KOPT-K1 (cell line): ENCODE data around the gene CUBN.

Source experiments
- H3K27ac ChIP-seq: fragments of 200-600 bp; sonication (generic); 2 replicates; pipeline ENCODE4 v1.5.1; 2016; ENCODE audit warnings: antibody characterized with exemption, mild to moderate bottlenecking, low read depth, low read length; ENCODE audit not compliant: poor library complexity, severe bottlenecking
- H3K36me3 ChIP-seq: fragments of 200-600 bp; sonication (generic); 2 replicates; pipeline ENCODE4 v1.5.1; 2017; ENCODE audit warnings: antibody characterized with exemption, mild to moderate bottlenecking, low read length, moderate library complexity; ENCODE audit not compliant: insufficient read depth
- H3K9me3 ChIP-seq: fragments of 200-600 bp; sonication (generic); 2 replicates; pipeline ENCODE4 v1.5.1; 2017; ENCODE audit warnings: antibody characterized with exemption, low read length, mild to moderate bottlenecking; ENCODE audit not compliant: insufficient read depth, poor library complexity, severe bottlenecking

CUBN gene

DNA sequence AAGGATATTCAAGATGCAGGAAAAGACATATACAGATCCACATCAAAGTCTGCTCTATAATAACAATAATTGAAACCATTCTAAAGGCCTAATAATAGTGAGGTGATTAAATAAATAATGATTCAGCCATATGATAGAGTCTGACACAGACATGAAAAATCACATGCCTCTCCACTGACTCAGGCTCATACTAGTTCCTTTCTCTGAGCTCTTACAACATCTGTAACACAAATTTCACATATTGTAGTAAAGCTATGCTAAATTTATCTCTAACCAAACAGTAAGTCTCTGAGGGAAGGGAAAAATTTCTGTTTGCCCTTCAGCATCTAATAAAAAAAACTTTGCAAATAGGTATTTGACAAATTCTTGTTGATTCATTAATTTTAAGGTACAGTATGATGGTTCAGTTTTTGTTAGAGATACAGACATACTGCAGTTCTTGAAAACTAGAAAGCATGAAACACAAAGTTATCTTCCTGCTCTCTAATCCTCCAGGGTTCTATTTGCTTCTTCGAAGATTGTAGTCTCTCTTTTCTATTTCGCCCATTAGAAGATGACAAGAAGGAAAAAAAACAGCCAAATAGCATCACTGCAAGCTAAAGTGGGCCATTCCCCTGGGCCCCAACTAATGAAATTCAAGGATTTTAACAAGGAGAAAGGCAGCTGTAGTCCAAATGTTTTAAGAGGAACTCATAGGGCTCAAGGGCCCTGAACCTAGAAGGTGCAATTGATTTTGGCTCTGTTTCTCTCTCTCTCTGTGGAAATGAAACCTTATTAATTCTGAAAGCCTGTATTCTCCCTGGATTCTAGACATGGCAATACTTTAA lies 53.9 kb downstream of the CUBN start:
- Histone ChIP-seq H3K9me3 (no peaks in the 10 kb centered on the region), H3K27ac (no peak overlapping the region)

DNA sequence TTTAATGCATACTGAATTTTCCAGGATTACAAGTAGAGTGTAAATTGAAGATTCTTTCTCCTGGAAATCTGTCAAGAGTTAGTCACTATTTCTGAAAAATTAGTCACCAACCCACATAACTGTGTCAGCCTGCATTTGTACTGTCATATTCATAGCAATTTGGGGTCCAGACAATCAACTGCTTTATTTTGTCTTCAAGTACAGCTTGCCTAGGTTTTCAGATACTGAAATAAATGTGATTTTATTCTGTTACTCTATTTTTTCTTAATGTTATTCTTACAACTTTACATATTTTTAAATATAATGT lies 55.1 kb downstream of the CUBN start:
- H3K27ac ChIP-seq = no peak overlapping the region
- H3K9me3 ChIP-seq = no peaks in the 10 kb centered on the region
- no peaks in the 10 kb centered on the region for H3K36me3 ChIP-seq

More for the DNA sequence above, 53.9 kb downstream of the CUBN start:
- no peaks in the 10 kb centered on the region for H3K36me3 ChIP-seq

DNA sequence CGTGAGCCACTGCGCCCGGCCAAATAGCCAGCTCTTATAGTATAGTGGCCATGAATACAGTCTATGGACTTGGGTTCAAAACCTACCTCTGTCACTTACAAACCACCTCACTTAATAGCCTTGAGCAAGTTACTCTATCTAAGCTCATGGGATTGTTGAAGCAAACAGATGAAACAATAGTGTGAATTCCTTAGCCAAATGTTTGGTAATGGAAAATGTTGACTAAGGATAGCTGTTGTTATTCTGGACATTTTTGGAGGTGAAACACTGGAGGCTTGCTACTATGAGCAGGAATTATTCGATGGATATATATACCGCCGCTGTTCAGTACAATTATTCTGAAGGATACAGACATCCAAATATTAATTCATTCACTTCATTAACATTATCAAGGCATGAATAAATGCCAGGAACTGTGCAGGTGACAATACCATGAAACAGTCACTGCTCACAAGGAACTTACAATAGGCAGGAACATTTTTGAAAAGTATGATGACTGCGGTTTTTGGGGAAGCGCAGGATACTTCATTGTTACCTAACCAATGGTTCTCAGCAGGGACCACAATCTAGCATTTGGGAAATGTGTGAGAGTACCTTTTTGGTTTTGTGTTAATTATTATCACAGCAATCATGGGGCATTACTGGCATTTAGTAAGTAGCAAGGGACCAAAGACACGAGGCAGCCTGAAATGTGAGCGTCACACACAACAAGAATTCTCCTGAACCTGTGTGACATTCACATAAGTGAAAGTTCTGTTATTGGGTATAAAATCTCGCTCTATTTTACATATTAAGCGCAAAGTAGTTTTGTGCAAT lies 55.7 kb downstream of the CUBN start:
- Histone ChIP-seq H3K27ac (no peak overlapping the region), H3K9me3 (no peaks in the 10 kb centered on the region), H3K36me3 (no peaks in the 10 kb centered on the region)

DNA sequence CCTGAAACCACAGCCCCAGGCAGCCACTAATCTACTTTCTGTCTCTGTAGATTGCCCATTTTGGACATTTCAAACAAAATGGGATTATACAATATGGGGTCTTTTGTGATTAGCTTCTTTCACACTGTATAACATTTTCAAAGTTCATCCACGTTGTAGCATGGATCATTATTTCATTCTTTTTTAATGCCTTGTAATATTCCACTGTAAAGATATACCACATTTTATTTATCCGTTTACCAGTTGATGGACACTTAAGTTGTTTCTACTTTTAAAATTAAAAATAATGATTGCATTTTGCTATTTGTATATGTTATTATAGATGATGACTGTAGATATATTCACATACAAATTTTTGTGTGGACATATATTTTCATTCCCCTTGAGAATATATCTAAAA lies 60.7 kb downstream of the CUBN start:
- no peaks in the 10 kb centered on the region for H3K9me3 ChIP-seq
- H3K27ac ChIP-seq = no peak overlapping the region
- H3K36me3 ChIP-seq = no peaks in the 10 kb centered on the region

DNA sequence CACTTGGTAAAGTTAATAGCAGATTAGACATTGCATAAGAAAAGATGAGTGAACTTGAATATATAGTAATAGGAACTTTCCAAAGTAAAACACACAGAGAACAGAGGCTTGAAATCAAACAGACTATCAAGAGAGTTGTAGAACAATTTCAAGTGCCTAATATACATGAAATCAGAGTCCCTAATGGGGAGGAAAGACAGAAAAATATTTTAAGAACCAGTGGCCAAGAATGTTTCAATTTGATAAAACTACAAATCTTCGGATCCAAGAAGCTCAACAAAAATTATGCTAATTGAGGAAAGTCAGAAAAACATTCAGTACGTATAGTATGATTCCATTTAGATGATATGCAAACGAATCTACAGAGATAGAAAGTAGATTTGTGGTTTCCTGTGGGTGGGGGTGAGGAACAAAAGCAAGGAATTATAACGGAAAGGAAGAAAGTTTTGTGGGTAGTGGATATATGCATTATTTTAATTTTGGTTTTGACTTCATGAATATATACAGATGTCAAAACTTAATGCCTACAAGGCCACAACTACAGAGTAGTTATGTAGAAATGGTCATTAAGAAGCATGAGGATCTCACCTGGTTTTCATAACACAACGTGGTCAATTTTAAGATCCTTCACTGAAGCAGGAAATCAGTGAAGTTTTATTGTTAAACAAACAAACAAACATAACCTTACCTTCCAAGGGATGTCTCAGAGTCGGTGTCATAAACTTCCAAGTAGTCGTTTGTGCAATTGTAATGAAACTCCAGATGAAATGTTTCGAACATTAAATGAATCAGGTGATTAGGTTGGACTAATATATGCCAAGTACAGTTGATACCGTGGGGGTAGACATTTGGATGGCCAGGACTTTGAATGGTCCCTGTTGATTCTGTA lies 62.0 kb downstream of the CUBN start:
- H3K27ac ChIP-seq = peak overlapping the region; percentile 30
- no peaks in the 10 kb centered on the region for H3K36me3 ChIP-seq
- H3K9me3 ChIP-seq = no peaks in the 10 kb centered on the region

DNA sequence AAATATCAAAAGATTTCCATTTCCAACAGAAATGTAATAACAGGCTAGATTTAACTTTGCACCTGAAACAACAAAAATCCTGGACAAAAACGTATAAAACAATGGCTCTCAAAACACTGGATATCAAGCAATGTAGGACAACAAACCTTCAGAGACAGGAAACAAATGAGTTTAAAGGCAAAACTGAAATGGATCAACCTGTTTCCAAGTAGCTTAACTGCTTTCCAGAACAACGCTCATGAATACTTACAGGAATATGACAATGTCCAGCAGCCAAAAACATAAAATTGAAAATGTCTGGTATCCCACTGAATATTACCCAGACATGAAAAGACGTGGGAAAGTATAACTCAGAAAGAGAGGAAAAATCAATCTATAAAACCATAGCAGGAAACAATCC lies 62.8 kb downstream of the CUBN start:
- no peak overlapping the region for H3K27ac ChIP-seq

DNA sequence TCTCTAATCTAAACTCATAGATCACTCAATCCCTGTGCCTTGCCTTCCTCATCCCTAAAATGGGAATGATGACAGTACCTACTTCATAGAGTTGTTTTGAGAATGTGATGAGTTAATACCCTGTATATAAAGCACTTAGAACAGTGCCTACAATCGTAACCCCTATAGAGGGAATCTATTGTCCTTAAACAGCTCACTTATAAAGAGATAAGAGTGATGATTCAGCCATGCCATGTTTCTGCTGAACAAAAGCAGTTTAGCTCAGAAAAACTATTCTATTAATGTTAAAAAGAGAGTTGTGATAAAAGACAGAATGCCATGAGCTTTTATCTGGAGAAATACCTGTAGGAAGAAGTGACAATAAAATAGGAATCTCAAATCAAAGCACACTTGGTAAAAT lies 63.6 kb downstream of the CUBN start:
- H3K36me3 ChIP-seq = no peaks in the 10 kb centered on the region
- no peak overlapping the region for H3K27ac ChIP-seq
- no peaks in the 10 kb centered on the region for H3K9me3 ChIP-seq

More for the DNA sequence above, 62.8 kb downstream of the CUBN start:
- no peaks in the 10 kb centered on the region for H3K36me3 ChIP-seq
- H3K9me3 ChIP-seq = no peaks in the 10 kb centered on the region

DNA sequence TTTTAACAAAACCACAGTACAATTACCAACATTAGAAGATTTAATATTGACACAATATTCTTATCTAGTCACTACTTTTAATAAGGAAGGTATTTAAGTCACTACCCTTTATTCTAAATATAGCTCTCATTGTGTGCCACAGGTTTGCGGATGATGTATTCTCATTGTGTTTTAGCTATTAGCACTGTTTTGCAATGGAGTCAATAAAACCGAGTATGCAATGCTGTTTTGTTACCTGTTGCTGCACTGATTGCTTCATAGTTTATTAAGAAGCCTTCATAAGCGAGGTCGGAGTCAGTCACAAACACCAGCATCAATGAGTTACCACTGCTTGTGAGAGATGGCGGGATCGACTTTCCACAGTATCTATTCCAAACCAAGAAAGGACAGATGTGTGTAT lies 64.3 kb downstream of the CUBN start:
- Histone ChIP-seq H3K9me3 (no peaks in the 10 kb centered on the region), H3K36me3 (no peaks in the 10 kb centered on the region), H3K27ac (no peak overlapping the region)

DNA sequence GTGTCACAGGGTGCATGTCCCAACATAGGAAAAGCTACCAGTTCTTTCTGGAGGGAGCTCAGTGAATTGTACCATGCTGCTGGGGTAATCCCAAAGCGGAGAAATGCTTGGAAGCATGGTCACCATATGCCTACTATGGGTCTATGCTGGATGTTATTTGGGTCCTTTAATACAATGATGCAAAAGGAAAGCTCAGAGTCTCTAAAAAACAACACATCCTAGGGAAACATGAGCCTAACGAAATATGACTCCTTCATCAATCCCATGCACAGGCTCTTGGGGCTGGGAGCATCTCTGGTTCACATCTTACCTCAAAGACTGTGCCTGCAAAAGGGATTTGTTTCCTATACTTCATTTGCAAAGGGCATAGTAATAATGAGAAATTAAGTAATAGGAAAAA lies 65.2 kb downstream of the CUBN start:
- Histone ChIP-seq H3K9me3 (no peaks in the 10 kb centered on the region), H3K27ac (no peak overlapping the region), H3K36me3 (no peaks in the 10 kb centered on the region)

DNA sequence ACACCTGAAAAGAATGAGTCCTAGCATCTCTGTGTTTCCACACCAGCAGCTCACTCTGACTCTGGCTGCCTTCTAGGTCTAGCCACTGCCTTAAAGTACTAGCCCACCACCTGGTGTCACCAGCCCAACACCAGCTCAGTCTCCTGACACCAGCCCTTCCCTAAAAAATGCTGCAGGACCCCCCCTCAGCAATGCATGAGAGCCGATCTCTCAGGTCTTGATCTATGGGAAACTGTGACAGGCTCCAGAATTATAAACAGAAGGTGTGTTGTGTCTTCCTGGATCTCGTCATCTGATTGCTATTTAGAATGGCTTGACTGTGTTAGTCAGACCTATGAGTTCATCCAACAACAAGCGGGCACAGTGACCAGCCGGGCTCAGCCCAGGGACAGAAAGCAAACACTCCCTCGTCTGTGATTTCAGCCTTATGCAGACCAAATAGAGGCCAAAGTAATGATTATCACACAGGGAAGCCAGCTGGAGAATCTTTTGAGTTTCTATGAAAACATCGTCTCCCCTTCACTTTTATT lies 66.6 kb downstream of the CUBN start:
- H3K9me3 ChIP-seq = no peaks in the 10 kb centered on the region
- peak overlapping the region; percentile 63 for H3K27ac ChIP-seq
- no peaks in the 10 kb centered on the region for H3K36me3 ChIP-seq

DNA sequence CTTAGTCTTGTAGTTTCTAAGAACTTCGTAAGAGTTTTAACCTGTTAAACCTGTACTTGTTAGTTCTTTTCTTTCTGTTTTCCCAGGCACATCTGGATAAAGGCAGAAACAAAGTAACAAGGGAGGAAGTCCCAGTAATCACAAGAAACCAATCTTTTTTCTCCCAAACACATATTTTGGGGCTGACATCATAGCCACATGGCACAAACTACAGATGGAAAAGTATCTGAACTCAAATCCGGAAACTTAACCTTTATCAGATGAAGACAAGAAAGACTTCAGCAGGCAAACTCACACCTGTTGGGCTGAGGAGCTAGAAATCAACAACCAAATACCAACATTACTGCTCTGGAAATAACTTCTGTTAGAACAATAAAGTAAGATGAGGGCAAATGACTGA lies 67.1 kb downstream of the CUBN start:
- Histone ChIP-seq H3K36me3 (no peaks in the 10 kb centered on the region), H3K9me3 (no peaks in the 10 kb centered on the region), H3K27ac (peak overlapping the region; percentile 63)

DNA sequence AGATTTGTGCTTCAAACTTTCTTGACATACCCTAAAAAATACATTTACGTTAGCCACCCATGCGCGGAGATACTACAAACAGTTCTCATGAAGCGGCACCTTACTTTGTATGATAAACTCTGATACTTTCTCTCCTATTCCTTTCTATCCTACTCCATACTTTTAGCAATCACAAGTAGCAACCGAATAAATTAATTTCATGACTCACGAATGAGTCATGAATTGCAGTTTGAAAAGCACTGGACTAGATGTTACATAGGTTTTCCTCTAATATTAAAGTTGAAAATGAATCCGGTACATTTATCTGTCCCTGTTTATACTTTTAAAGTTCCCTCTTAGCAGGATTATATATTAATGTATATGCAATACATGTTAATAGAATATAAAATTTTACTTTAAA lies 67.6 kb downstream of the CUBN start:
- H3K36me3 ChIP-seq = no peaks in the 10 kb centered on the region
- no peaks in the 10 kb centered on the region for H3K9me3 ChIP-seq
- H3K27ac ChIP-seq = no peak overlapping the region

DNA sequence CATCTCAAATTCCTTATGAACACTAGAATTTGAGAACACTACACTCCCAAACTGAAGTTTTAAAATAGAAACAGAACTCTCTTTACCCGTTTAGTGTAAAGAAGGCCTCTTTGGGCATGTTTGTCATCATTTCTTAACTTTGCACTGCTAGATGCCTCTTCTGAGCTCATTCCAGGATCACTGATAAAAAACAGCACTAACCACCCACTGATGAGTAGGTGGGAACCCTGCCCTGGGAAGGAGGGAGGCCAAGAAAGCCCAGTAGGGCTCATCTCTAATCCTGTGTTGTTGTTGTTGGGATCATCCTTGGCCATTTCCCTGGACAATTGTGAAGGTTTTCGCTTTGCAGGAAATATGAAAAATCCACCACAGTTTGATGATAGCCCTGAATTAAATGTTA lies 68.2 kb downstream of the CUBN start:
- Histone ChIP-seq H3K36me3 (no peaks in the 10 kb centered on the region), H3K27ac (no peak overlapping the region), H3K9me3 (no peaks in the 10 kb centered on the region)

DNA sequence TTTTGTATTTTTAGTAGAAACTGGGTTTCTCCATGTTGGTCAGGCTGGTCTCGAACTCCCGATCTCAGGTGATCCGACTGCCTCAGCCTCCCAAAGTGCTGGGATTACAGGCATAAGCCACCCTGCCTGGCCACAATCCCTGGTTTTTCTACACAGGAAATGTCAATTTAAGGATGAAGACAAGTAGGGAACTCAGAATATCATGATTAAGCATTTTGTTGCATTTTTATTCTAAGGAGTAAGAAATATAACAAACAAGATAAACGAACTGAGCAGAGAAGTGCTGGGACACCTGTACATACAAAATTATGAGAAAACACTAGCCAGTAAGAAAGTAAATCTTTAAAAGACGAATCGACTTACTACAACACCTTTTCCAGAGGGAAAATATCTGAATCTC lies 69.3 kb downstream of the CUBN start:
- H3K27ac ChIP-seq = no peak overlapping the region

DNA sequence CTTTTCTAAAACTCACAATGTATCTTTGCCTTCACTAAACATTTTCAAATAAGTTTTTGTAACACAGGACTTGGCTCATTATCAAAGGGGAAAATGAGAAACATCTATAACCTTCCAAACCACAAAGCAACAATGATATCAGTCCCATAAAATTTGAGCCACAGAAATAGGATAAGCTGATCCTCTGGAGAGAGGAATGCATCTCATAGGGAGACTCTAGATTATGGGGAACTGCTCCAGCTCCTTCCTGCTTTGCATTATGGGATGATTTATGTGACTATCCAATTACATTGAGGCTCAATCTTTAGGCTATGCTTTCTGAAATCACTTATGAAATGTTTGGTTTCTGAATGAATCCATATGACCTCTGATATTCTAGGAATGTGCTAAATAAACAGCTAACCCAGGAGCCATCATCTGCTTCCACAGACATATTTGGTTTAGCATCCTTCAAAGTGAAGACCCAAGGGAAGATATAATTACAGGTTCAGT lies 70.4 kb downstream of the CUBN start:
- Histone ChIP-seq H3K27ac (no peak overlapping the region), H3K36me3 (no peaks in the 10 kb centered on the region), H3K9me3 (no peaks in the 10 kb centered on the region)

More for the DNA sequence above, 69.3 kb downstream of the CUBN start:
- H3K36me3 ChIP-seq = no peaks in the 10 kb centered on the region
- no peaks in the 10 kb centered on the region for H3K9me3 ChIP-seq
